SHP77 (cell line): ENCODE results near the gene CTBP1.

Experiments
- DNase-seq, 2 experiments: peaks; one replicate each; lab custom pipeline; 2025; lab: John Stamatoyannopoulos, UW

CTBP1 gene

DNA sequence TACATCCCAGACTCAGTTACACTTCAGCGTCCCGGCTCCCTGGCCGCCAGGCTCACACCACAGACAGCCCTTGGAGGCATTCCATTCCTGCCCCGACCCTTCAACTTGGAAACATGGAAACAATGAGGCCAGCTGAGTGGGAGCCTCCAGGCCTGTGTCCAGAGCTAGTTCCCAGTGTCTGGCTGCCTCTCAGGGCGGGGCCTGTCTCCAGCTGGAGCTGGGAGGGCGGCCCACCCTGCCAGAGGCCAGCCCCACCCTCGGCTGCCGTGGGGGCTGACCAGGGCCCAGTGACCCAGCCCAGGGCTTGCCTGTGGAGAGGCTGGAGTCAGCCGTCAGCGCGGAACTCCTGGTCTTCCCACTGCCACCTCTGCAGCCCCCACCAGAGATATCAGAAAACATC lies 39.1 kb downstream of the CTBP1 start:
- no peak for DNase-seq

DNA sequence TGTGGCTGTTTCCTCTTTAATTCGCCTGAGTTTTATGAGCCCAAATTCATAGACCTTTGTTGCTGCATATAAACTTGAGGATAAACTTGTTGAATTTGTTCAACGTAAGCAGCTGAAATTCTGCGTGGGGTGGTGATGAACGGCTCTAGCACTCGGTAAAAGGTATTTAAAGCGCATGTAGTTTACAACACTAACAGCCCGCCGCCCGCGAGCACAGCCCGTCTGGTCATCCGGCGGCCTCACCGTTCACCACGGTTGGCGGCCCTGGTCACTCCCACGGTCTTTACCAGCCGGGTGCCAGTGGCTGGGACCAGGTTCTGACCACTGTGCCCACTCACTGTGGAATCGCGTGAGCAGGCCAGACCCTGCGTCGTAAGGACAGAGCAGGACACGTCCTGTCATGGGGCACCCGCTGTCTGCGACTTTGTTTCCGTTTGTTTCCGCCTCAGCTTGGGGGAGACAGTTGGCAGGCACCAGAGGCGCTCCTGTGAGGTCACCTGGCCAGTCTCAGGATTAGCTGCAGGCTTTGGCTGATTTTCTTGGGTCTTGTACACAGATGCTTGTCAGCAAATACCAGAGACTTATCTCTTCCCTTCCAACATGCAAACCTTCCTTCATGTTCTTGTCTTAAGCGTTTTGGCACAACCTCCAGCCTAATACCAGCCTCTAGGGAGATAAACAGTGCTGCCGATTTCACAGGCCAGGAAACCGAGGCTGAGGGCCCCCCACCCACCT lies 39.8 kb downstream of the CTBP1 start:
- no peak for DNase-seq

DNA sequence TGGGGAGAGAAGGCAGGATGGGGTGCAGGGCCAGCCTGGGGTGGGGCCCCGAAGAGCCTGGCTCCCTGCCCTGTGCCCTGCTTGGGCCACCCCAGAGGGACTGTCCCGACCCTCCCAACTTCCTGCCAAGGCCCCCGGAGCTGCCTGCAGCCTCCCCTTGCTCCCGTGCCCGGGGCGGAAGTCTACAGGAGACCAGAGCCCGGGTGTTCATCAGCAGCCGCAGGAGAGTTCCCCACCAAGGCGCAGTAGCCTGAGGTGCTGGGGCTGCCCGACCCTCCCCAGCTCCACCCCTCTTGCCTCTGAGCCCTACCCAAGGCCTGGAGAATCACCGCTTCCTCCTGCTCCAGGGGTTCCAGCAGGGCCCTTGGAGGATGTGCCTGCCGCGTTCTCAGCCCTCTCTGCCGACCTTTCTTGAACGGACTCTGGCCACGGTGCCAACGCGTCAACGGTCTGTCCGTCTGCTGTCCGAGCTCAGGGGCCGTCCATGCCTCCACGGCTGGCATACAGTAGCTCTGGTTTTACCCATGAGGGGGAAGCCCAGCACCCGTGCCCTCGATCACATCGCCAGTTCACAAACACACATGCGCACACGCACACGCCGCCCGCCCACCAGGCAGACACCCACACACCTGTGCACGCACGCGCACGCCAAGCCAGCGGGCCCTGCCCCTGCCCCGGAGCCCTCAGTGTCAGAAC lies 40.5 kb downstream of the CTBP1 start:
- no peak for DNase-seq

DNA sequence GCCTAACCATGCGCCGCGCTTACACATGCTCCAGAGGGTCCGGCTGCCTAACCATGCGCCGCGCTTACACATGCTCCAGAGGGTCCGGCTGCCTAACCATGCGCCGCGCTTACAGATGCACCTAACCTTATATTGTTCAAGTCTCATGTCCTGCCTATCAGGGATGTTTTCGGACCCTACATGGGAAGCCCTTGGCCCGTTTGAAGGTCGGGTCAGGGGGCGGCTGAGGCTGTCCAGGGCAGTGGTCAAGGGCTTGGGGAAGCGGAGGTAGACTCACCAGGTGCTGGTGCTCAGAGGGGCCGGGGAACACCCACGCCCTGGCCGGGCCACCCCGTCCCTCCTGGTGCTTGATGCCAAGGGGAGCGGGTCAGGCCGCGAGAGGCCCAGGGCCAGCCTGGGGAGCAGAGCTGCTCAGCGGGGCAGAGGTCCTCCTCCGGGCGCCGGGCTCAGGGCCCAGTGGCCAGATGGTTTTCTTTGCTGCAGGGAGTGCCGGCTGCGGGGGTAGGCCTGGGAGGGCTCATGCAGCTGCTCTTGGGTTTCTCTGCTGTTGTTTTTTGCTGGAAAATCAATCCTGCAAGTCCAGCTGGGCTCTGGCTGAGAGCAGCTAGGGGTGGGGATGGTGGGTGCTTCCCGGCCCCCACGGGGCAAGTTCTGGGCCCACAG lies 41.2 kb downstream of the CTBP1 start:
- peak in 1 of 2 experiments; percentile 6 for DNase-seq

DNA sequence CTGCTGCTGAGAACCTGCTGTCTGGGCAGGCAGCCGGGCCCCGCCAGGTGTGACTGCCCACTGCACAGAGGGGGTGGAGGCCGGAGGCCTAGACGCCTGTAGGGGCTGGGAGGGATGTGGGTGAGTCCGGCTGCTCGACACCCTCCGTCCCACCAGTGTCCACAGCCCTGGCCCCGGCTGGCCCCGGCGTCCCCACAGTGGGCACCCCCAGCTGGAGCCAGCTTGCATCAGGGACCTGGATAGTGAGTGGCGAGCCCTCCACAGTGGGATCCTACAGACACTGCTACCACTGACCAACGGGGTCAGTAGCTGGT lies 41.8 kb downstream of the CTBP1 start:
- DNase-seq: no peak

DNA sequence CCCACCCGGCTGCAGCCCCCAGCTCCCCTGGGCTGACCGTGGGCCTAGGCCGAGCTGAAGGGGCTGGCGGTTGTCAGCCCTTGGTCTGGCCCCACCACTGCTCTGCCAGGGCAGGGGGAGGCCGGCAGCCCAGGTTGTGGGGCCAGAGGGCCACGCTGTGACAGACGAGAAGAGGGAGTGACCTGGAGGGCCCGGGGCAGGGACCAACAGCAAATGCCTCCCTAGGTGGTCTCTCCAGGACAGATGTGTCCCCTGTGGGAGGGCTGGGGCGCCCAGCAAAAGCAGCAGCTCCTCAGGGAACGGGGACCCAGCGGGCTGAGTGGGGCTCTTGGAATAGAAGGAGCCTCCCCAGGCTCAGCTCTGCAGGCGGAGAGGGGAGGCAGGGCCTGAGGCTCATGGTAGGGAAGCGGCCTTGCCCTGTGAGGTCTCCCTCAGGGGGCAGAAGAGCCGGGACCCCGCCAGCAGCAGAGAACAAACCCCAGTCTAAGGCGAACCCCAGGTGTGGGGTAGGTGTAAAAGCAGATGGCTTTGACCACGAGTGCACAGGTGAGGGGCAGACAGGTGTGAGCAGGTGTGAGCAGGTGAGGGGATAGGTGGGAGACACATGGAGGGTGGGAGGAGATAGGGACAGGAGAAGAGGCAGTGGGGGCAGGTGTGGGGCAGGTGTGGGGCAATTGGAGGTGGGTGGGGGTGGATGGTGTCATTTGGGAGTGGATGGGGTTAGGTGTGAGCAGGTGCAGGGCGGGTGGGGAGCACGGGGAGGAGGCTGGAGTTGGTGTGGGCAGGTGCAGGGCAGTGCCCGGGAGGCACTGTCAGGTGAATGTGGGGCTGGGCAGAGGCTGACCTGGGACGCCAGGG lies 42.4 kb downstream of the CTBP1 start:
- no peak for DNase-seq

DNA sequence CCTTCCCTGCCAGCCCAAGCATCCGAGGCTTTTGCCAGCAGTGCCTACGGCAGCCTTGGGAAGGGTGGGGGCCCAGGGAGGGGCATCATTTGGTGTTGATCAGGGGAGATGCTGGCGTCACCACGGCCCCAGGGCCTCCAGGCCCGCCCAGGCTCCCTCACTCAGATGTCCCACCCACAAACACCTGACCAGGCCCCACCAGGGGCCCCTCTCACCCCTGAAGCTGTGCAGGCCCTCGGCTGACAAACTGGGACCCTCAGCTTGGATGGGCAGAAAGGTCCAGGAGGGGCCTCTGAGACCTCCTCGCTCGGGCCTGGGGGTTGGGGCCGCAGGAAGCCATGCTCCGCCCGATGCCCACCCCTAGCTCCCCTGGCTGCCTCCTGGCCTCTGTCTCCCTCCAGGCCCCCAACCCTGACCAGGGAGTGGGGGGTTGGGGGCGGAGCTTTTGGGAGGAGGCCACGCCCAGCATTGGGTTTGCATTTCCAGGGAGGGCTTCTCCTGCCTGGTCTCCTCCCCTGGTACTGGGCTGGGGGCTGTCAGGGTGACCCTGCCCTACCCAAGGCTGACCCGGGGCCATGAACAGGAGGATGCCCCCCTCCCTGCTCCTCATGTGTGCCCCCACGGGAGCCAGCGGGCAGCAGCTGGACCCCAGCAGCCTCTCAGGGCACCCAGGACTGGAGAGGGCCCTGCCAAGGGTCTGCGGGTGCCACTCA lies 43.2 kb downstream of the CTBP1 start:
- DNase-seq: no peak

DNA sequence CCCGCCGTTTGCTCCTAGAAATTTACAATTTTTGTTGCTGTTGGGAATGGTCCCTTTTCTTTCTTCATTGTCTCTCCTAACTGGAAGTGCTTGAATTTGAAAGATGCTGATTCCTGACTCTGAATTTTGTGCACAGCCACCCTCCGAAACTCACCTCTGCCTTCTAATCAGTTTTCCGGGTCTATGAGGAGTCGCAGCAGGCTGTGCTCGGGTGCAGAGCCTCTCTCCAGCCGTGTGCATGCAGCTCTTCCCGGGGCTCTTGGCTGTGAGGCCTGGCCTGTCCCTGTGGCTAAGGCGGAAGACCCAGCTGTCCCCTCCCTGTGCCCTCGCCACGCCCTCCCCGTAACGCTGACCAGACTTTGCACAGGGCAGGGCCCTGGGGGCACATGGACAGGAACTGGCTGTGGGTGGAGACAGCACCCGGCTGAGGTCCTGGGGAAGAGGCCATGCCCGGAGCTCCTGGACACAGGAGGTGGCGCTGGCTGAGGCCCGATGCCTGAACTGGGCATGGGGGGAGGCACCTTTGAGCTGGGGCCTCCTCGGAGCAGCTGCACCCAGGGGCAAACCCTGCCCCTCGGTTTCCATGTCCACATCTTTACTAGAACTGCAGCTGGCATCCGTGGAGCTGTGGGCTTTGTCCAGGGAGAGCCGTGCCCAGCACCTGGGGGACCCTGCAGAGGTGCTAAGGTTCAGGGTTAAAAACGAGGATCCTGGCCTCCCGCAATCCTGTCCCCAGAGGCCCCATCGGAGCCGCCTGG lies 43.9 kb downstream of the CTBP1 start:
- DNase-seq: no peak

DNA sequence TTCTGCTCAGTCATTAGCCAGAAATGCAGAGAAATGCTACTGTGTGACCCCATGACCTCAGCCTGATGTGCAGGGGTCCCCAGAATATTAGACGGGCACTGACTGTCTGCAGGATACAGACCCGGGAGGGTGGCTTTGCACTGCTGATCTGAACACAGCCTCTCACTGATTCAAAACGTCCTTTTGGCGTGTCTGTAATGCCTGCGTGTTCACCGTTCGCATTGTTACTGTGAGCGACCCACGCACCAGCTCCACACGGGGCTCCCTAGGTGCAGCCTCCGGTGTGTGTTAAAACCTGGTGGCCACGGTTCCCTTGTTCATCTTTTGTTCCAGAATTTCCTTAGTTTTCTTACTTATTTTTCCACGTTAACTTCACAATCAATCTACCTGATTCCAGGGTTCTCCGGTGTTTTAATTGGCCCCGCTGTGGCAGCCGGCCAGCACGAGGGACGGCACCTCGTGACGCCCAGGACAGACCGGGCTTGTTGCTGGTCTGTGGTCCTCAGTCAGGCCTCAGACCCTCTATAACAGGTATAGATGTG lies 44.6 kb downstream of the CTBP1 start:
- no peak for DNase-seq

DNA sequence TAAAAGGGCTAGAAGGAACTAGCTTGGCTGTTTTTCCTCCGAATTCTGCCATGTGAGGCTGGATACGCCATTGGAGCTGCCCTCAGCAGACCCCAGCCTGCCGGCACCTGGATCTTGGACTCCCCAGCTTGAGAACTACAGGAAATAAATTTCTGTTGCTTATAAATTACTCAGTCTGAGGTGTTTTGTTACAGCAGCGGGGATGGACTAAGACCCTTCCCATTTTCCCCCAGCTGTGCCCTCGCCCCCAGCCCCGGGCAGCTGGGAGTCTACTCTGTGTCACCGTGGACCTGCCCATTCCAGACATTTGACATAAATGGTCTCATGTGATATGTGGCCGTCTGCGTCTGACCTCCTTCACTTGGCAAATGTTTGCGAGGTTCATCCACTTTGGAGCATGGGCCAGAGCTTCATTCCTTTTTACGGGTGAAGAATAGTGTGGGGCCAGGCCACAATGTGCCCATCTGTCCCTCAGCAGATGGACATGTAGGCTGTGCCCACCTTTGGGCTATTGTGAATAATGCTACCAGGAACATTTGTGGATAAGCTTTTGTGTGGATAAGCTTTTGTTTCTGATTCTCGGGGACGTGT lies 45.8 kb downstream of the CTBP1 start:
- DNase-seq: no peak

DNA sequence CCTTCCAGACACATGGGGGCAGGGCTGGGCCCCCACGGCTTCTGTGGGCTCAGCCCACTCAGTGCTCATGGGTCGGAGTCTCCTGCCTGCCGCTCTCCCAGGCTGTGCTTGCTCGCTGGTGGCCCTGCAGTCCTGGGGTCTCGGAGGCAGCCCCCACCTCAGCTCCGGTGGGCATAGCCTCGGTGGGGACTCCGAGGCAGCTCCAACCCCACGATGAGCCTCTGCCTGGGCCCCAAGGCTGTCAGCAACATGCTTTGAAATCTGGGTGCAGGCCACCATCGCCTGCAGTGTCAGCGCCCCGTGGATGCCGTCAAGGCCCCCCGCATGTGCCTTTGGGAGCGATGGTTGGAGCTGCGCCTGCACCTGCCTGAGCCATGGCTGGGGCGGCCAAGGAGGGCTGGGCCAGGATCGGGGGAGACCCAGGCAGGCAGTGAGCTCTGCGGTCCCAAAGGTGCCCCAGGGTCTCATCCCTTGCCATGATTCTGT lies 46.4 kb downstream of the CTBP1 start:
- no peak for DNase-seq

DNA sequence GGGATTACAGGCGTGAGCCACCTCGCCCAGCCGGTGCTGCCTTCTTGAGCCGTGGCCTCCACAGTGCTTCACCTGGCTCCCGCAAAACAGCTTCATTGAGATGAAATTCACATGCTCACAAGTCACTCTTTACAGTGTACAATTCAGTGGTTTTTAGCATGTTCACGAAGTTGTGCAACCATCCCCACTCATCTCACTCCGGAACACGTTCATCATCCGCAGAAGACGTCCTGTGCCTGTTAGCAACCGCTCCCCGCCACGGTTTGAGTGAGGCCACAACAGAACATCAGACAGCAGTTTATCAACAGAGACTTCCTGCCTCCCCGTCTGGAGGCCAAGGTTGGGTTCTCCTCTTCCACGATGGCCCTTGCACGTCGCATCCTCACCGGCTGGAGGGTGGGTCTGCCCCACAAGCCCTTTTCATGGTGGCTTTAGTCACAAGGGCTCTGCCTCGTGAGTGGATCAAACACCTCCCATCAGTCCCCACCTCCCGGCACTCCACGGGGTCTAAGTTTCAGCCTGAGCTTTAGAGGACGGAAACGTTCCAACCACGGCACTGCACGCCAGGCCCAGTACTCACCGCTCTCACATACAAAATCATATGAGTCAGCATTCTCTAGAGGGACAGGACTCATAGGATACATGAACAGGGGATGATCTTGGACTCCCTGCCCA lies 46.9 kb downstream of the CTBP1 start:
- no peak for DNase-seq

DNA sequence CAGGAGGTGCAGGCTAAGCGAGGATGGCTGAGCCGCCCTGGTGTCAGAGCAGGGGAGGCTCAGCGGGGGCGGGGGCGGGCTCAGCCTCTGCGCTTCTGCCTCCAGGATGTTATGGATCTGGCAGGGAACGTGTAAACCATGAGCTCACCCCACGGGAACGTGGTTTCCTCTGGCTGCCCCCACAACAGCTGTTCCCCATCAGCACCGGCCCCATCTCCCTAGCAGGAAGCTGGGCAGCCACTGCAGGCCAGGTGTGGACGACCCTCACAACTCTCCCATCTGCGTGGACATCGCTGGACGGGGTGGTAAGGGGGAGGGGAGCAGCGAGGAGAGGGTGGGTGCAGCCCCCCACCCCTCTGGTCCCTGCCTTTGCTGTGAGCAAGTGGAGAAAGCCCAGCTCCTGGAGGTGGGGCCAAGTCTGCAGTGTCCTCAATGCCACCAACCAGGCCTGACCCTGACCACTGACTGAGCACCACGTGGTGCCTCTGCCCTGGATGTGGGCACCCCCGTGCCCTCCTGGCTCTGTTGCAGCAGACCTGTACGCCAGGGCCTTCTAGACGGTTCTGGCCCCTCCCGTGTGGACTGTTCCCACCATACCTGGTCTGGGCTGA lies 48.4 kb downstream of the CTBP1 start:
- no peak for DNase-seq

DNA sequence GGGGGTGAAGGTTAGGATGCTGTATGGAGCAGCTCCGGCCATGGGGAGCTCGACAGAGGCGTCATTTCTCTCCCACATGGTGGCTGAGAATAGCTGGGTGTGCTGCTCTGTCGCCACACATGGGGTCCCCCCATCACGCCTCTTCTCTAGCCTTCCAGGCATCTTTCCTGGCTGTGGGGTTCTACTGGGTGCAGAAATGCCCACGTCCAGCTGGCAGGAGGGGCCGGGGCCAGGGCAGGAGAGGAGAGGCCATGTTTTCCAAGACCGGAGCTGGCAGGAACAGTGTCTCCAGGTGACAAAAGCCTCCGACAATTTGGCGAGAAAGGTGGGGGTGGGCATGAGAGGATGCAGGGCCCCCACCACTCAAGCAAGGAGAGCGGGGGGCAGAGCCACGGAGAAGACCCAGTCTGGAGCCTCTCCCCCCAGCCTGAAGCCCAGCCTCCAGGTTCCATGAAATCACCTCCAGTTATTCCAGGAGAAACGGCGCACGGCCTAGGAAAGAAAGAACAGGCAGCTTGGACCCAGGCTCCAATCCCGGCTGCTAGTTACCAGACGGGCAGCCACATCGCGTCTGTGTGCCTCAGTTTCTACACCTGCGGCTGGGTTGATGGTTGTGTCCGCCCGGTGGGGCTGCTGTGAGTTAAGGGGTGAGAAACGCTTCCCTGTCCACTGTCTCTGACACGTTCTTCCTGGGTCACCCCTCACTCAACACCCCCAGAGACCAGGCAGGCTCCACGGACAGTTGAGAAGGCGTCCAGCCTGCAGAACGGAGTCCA lies 49.2 kb downstream of the CTBP1 start:
- DNase-seq: no peak

DNA sequence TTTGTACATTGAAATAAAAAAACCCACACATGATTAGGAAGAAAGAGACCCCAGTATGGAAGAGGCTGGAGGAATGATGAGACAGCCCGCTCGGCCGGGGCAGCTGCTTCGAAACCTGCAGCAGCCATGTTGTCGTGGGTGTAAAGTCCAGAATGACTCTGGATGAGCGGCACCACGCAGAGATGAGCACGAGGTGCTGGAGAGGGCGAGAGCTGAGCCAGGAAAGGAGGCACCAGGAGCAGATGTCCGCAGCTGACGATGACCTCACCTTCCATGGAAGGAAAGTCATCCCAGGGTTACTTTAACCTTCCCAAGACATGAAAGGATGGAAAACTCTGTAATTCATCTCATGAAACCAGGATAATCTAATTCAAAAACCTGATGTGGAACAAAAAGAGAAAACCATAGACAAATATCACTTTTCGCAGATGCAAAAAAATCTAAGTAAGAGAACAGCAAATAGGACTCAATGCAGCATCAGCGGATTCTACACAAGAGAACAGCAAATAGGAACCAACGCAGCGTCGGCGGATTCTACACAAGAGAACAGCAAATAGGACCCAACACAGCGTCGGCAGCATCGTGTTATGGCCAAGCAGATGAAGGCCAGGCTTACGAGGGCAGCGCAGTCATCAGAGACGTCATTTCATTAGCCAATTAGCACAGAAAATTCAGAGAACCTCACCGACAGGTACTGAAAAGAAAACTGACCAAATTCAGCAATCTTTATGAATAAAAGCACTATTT lies 50.7 kb downstream of the CTBP1 start:
- no peak for DNase-seq

DNA sequence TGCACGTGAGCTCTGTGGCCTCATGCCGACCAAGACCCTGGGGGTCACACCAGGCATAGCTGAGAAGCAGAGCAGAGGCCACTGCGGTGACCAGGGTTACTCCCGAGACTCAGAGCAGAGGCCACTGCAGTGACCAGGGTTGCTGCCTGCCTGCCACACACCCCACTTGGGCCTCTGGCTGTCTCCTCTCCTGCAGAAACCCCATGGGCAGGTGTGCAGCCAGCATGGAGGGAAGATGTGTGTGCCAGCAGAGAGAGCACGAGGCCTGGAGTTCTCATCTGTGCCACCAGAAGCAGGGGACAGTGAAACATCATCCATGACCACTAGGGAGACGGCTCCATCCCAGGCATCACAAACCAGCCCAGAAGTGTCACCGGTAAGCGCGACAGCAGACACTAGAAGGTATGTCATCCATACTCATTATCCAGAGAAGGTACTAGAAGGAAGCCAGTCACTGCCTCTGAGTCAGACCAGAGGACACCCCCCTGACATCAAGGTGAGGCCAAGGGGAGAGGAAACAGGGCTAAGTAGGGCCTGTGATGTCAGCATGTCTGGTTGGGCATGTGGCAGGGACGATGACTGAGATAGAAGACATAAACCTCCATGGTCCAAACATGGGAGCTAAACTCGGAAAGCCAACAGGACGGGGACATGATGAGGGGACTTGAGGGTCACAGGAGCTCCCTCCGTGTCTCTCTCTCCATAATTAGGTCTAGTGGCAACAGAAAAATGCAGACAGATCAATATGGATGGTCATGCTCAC lies 52.3 kb downstream of the CTBP1 start:
- no peak for DNase-seq

DNA sequence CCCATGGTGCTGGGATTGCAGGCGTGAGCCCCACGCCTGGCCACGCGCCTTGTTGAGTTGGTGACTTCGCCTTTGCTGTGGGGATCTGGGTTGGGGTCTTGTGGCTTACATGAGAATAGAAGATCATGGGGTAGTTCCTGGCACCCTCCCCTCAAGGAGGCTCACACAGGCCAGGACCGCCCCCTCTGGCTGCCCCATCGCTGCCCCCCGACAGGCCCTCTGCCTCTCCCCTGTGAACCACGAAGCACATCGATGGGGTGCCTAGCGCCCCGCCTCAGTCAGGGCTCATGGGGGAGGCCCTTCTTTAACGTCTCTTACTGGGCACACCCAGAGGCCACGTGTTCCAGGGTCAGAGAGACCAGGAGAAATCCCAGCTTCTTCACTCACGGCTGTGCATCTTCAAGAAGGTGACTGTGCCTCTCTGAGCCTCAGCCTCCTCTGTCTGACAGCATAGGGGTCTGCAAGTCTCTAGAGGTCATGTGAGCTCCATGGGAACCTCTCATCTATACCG lies 53.0 kb downstream of the CTBP1 start:
- DNase-seq: no peak
